Muscle of back (tissue), 11 donors: ENCODE results near the gene FOXN3. TPM values are rescaled to one million over a fixed set of nuclear protein-coding genes. Genes with fewer than 3 reads are reported as not detected.
A peak's percentile ranks its signal among the peaks of the same experiment; 100 is the strongest.

Experiments used
- DNase-seq, 3 donors: peaks; one replicate each; pipeline versions ENCODE4 v3.0.0 to v3.0.0-alpha.2; 2013
- polyA plus RNA-seq, 10 donors: library from polyadenylated mRNA; unstranded; fragments of 120-200 nt; gene quantifications; one replicate each; pipeline ENCODE4 v1.2.1, GENCODE V29; 2013; ENCODE audit not compliant: insufficient read length in 10 of 10

FOXN3 gene
- polyA plus RNA-seq, 10 donors = 58.4 to 84.8 (median 68.2) TPM

- DNase-seq = peak; percentile 99 to 100 (median 99)
These were observed 734 bp downstream of the FOXN3 start for GRCh38 chr14:89416002-89416995.

GRCh38 chr14:89415159-89415558 lies 1.9 kb downstream of the FOXN3 start:
- no peak for DNase-seq

GRCh38 chr14:89411976-89412375 lies 5.1 kb downstream of the FOXN3 start:
- DNase-seq = no peak

- DNase-seq = no peak
These were observed 7.1 kb downstream of the FOXN3 start for GRCh38 chr14:89409961-89410360.

- DNase-seq = no peak
These were observed 7.9 kb downstream of the FOXN3 start for GRCh38 chr14:89408907-89409700.

- no peak for DNase-seq
These were observed 9.2 kb downstream of the FOXN3 start for GRCh38 chr14:89407856-89408255.

- DNase-seq = peak in 1 of 3 donors; percentile 44
These were observed 10.1 kb downstream of the FOXN3 start for GRCh38 chr14:89406941-89407340.

GRCh38 chr14:89406361-89406760 lies 10.7 kb downstream of the FOXN3 start:
- no peak for DNase-seq

GRCh38 chr14:89405712-89406111 lies 11.3 kb downstream of the FOXN3 start:
- no peak for DNase-seq

GRCh38 chr14:89402363-89402762 lies 14.7 kb downstream of the FOXN3 start:
- DNase-seq = no peak

GRCh38 chr14:89401761-89402160 lies 15.3 kb downstream of the FOXN3 start:
- no peak for DNase-seq

- DNase-seq = no peak
These were observed 15.8 kb downstream of the FOXN3 start for GRCh38 chr14:89401241-89401640.

- DNase-seq = no peak
These were observed 16.5 kb downstream of the FOXN3 start for GRCh38 chr14:89400529-89400928.

GRCh38 chr14:89399594-89400068 lies 17.4 kb downstream of the FOXN3 start:
- peak; percentile 82 to 92 (median 82) for DNase-seq

- DNase-seq = no peak
These were observed 17.9 kb downstream of the FOXN3 start for GRCh38 chr14:89399157-89399556.

GRCh38 chr14:89397569-89398230 lies 19.3 kb downstream of the FOXN3 start:
- no peak for DNase-seq

GRCh38 chr14:89394972-89395371 lies 22.1 kb downstream of the FOXN3 start:
- DNase-seq = no peak

GRCh38 chr14:89393222-89393745 lies 23.7 kb downstream of the FOXN3 start:
- DNase-seq = no peak

GRCh38 chr14:89392181-89392580 lies 24.9 kb downstream of the FOXN3 start:
- no peak for DNase-seq

- DNase-seq = no peak
These were observed 25.5 kb downstream of the FOXN3 start for GRCh38 chr14:89391556-89391955.

- no peak for DNase-seq
These were observed 25.9 kb downstream of the FOXN3 start for GRCh38 chr14:89391123-89391522.

- DNase-seq = no peak
These were observed 28.2 kb downstream of the FOXN3 start for GRCh38 chr14:89388853-89389252.
